SK-N-SH treated with all-trans-retinoic acid at 6 μM for 48 hours (cell line): ENCODE data around the gene ATP6V1F.

ENCODE experiments used
- ATAC-seq: fragments of 200-7000 bp; cut with Tn5 transposase; 3 replicates; pipeline ENCODE4 v1.9.1; 2020; ENCODE audit warnings: mild to moderate bottlenecking, moderate library complexity
- ARNTL ChIP-seq: fragments of 450-650 bp; formaldehyde crosslinking; IDR thresholded peaks from 2 replicates; pipeline ENCODE4 v1.5.0; 2020; ENCODE audit warnings: low read depth, mild to moderate bottlenecking, moderate library complexity, borderline replicate concordance
- BACH2 ChIP-seq: fragments of 250-450 bp; sonication (Bioruptor Pico); IDR thresholded peaks from 2 replicates; pipeline ENCODE4 v1.9.0; 2021; ENCODE audit warnings: mild to moderate bottlenecking, borderline replicate concordance
- CSRNP3 ChIP-seq: fragments of 250-450 bp; sonication (Bioruptor Pico); IDR thresholded peaks from 2 replicates; pipeline ENCODE4 v1.5.1; 2021; ENCODE audit warnings: mild to moderate bottlenecking, moderate library complexity
- ESRRG ChIP-seq: fragments of 250-450 bp; sonication (Bioruptor Pico); IDR thresholded peaks from 2 replicates; pipeline ENCODE4 v1.6.1; 2021; ENCODE audit warnings: mild to moderate bottlenecking
- GLIS3 ChIP-seq: fragments of 250-450 bp; sonication (Bioruptor Pico); IDR thresholded peaks from 2 replicates; pipeline ENCODE4 v1.5.0; 2020; ENCODE audit warnings: mild to moderate bottlenecking, moderate library complexity
- ISL1 ChIP-seq: fragments of 250-450 bp; sonication (Bioruptor Pico); IDR thresholded peaks from 2 replicates; pipeline ENCODE4 v2.1.2; 2022; ENCODE audit warnings: mild to moderate bottlenecking, moderate library complexity
- PPARA ChIP-seq: fragments of 250-450 bp; sonication (Bioruptor Pico); IDR thresholded peaks from 2 replicates; pipeline ENCODE4 v1.5.0; 2020; ENCODE audit warnings: mild to moderate bottlenecking, borderline replicate concordance
- RARB ChIP-seq: fragments of 250-450 bp; sonication (Bioruptor Pico); IDR thresholded peaks from 2 replicates; pipeline ENCODE4 v1.8.0; 2021; ENCODE audit warnings: mild to moderate bottlenecking, moderate library complexity
- TCF4 ChIP-seq: fragments of 250-450 bp; sonication (Bioruptor Pico); IDR thresholded peaks from 2 replicates; pipeline ENCODE4 v1.8.0; 2021; ENCODE audit warnings: mild to moderate bottlenecking, moderate library complexity, borderline replicate concordance
- TOX ChIP-seq: fragments of 250-450 bp; sonication (Bioruptor Pico); IDR thresholded peaks from 2 replicates; pipeline ENCODE4 v1.8.0; 2021; ENCODE audit warnings: mild to moderate bottlenecking, moderate library complexity, borderline replicate concordance
- TSHZ2 ChIP-seq: fragments of 250-450 bp; sonication (Bioruptor Pico); IDR thresholded peaks from 2 replicates; pipeline ENCODE4 v1.5.0; 2020; ENCODE audit warnings: mild to moderate bottlenecking, moderate library complexity
- ZC3H10 ChIP-seq: fragments of 250-450 bp; sonication (Bioruptor Pico); IDR thresholded peaks from 2 replicates; pipeline ENCODE4 v1.5.1; 2021; ENCODE audit warnings: mild to moderate bottlenecking, moderate library complexity
- ZFP3 ChIP-seq: fragments of 250-450 bp; sonication (Bioruptor Pico); IDR thresholded peaks from 2 replicates; pipeline ENCODE4 v1.5.0; 2020; ENCODE audit warnings: mild to moderate bottlenecking, moderate library complexity
- ZFP30 ChIP-seq: fragments of 450-650 bp; formaldehyde crosslinking; IDR thresholded peaks from 2 replicates; pipeline ENCODE4 v1.5.0; 2022; ENCODE audit warnings: mild to moderate bottlenecking, moderate library complexity
- ZNF565 ChIP-seq: fragments of 450-650 bp; formaldehyde crosslinking; conservative IDR thresholded peaks from 2 replicates; pipeline ENCODE4 v1.5.0; 2020; ENCODE audit warnings: low read depth, mild to moderate bottlenecking, moderate library complexity
- TF ChIP-seq, protein P1 (sequence below): fragments of 250-450 bp; sonication (Bioruptor Pico); IDR thresholded peaks from 2 replicates; pipeline ENCODE4 v1.5.1; 2020; ENCODE audit warnings: low read depth, mild to moderate bottlenecking, moderate library complexity
- TF ChIP-seq, protein P2 (sequence below): fragments of 250-450 bp; sonication (Bioruptor Pico); IDR thresholded peaks from 2 replicates; pipeline ENCODE4 v1.8.0; 2020; ENCODE audit warnings: mild to moderate bottlenecking, moderate library complexity, borderline replicate concordance

The ATP6V1F gene

GRCh38 chr7:128888756-128889095, 26.1 kb downstream of the ATP6V1F start (continued):
- TF ChIP-seq TSHZ2 (CRISPR knock-in tag) (no peak), ESRRG (CRISPR knock-in tag) (no peak), ARNTL (CRISPR knock-in tag) (no peak), ZFP30 (CRISPR knock-in tag) (no peak), GLIS3 (CRISPR knock-in tag) (no peak)
- TF ChIP-seq, protein P1, sequence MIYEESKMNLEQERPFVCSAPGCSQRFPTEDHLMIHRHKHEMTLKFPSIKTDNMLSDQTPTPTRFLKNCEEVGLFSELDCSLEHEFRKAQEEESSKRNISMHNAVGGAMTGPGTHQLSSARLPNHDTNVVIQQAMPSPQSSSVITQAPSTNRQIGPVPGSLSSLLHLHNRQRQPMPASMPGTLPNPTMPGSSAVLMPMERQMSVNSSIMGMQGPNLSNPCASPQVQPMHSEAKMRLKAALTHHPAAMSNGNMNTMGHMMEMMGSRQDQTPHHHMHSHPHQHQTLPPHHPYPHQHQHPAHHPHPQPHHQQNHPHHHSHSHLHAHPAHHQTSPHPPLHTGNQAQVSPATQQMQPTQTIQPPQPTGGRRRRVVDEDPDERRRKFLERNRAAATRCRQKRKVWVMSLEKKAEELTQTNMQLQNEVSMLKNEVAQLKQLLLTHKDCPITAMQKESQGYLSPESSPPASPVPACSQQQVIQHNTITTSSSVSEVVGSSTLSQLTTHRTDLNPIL (CRISPR knock-in tag) = no peak

DNA sequence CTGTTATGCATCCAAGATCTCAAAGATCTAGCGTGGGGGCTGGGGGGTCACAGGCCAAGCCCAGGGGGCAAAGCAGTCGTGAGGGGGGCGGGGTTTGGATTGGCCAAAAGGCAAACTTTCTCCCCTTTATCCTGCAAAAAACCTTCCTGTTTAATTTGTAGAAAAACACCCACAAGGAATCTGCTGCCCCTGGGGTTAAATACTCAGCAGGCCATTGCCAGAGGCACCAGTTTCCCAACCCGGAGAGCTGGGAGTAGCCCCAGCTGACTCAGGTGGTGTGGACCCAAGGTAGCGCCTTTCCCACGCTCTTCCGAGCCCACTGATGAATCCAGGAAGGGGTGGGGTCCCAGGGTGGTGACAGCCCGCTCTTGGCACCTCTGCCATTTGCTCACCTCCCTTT, 26.5 kb downstream of the ATP6V1F start:
- no peak for ATAC-seq
- TF ChIP-seq ZFP3 (CRISPR knock-in tag) (no peak), RARB (CRISPR knock-in tag) (no peak), ARNTL (CRISPR knock-in tag) (no peak), ZFP30 (CRISPR knock-in tag) (no peak), ZNF565 (CRISPR knock-in tag) (no peak), PPARA (CRISPR knock-in tag) (no peak), ZC3H10 (no peak), TOX (no peak)
- TF ChIP-seq, protein P1 (CRISPR knock-in tag) = no peak
- TF ChIP-seq, all 23 proteins: peak for 0

DNA sequence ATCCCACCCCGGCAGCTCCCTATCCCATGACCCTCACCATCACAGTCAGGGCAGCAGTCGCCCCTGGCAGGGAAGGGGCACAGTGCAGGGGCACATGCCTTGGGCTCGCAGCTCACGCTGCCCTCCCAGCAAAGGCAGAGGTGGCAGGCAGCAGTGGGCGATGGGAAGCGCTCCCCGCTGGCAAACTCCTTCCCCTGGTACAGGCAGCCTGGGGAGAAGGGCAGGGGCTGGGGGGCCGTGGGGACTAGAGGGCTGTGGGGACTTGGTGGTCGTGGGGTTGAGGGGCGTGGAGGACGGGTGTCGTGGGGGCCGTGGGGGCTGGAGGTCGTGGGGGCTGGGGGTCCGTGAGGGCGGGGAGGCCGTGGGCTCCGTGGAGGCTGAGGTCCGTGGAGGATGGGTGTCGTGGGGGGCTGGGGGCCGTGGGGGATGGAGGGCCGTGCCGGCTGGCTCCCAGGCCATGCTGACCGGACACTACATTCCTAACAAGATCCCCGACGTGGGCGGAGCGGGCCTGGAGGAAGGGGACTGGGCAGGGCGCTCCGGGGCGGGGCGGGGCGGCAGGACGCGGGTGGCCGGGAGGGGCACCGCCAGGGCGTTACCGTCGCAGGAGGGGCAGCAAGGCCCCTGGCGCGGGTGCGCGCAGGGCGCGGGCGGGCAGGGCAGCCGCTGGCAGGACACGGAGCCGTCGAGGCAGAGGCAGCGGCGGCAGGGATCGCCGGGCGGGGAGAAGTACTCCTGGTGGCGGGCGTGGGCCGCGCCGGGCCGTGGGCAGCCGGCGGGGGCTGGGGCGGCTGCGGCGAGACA, 27.9 kb downstream of the ATP6V1F start:
- TF ChIP-seq TCF4 (CRISPR knock-in tag) (no peak), CSRNP3 (CRISPR knock-in tag) (no peak), ISL1 (CRISPR knock-in tag) (no peak), RARB (CRISPR knock-in tag) (no peak), BACH2 (CRISPR knock-in tag) (no peak), ZFP30 (CRISPR knock-in tag) (no peak), ZNF565 (CRISPR knock-in tag) (no peak), GLIS3 (CRISPR knock-in tag) (no peak)
- peak; percentile 54 for ATAC-seq

GRCh38 chr7:128891110-128891941, 28.7 kb downstream of the ATP6V1F start:
- ATAC-seq = peak; percentile 33
- TF ChIP-seq ISL1 (CRISPR knock-in tag) = no peak
- TF ChIP-seq, protein P1 (CRISPR knock-in tag) = no peak
- TF ChIP-seq TSHZ2 (CRISPR knock-in tag) = no peak
- no peak for TF ChIP-seq ESRRG (CRISPR knock-in tag)
- TF ChIP-seq ZC3H10 = no peak
- TF ChIP-seq, protein P2, sequence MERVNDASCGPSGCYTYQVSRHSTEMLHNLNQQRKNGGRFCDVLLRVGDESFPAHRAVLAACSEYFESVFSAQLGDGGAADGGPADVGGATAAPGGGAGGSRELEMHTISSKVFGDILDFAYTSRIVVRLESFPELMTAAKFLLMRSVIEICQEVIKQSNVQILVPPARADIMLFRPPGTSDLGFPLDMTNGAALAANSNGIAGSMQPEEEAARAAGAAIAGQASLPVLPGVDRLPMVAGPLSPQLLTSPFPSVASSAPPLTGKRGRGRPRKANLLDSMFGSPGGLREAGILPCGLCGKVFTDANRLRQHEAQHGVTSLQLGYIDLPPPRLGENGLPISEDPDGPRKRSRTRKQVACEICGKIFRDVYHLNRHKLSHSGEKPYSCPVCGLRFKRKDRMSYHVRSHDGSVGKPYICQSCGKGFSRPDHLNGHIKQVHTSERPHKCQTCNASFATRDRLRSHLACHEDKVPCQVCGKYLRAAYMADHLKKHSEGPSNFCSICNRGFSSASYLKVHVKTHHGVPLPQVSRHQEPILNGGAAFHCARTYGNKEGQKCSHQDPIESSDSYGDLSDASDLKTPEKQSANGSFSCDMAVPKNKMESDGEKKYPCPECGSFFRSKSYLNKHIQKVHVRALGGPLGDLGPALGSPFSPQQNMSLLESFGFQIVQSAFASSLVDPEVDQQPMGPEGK (CRISPR knock-in tag) = no peak
